OCI-LY3 (cell line): Measurements from ENCODE around the gene MRPS31.
"Not testable (repeated sequence)": the region's sequence is repeated elsewhere in the genome, so short reads cannot be mapped to it uniquely, and the experiment has no call there.

Experiments
- H2AFZ ChIP-seq: fragments of 200-600, 300-600 bp; shearing (Covaris generic); 2 replicates; pipeline ENCODE4 v1.6.0; 2014; ENCODE audit warnings: antibody characterized with exemption, low read depth, low read length
- H3K27ac ChIP-seq: fragments of 200-600, 300-600 bp; sonication (generic); 2 replicates; pipeline ENCODE4 v1.5.1; 2014; ENCODE audit warnings: mild to moderate bottlenecking, low read length, moderate library complexity, mixed read lengths
- H3K27me3 ChIP-seq: fragments of 200-600, 300-600 bp; sonication (generic); 2 replicates; pipeline ENCODE4 v1.6.1; 2014; ENCODE audit warnings: low read depth, low read length, mixed read lengths
- H3K36me3 ChIP-seq: fragments of 200-600, 300-600 bp; sonication (generic); replicated peaks from 2 replicates; pipeline ENCODE3; 2014; ENCODE audit warnings: low read depth, low read length, mixed read lengths
- H3K4me1 ChIP-seq: fragments of 300-600, 200-600 bp; sonication (generic); 2 replicates; pipeline ENCODE4 v1.6.1; 2014; ENCODE audit warnings: low read length, mixed read lengths
- H3K4me2 ChIP-seq: fragments of 200-600, 300-600 bp; sonication (generic); 2 replicates; pipeline ENCODE4 v1.6.1; 2014; ENCODE audit warnings: low read length, mixed read lengths
- H3K4me3 ChIP-seq: fragments of 300-600, 200-600 bp; sonication (generic); 2 replicates; pipeline ENCODE4 v1.5.1; 2014; ENCODE audit warnings: antibody characterized with exemption, mild to moderate bottlenecking, low read length, moderate library complexity
- H3K79me2 ChIP-seq: fragments of 300-600, 200-600 bp; shearing (Covaris generic); 2 replicates; pipeline ENCODE4 v1.6.1; 2014; ENCODE audit warnings: mild to moderate bottlenecking, low read length, mixed read lengths
- H3K9ac ChIP-seq: fragments of 300-600, 200-600 bp; shearing (Covaris generic); 2 replicates; pipeline ENCODE4 v1.6.0; 2014; ENCODE audit warnings: mild to moderate bottlenecking, low read length, moderate library complexity
- H3K9me3 ChIP-seq: fragments of 200-600, 300-600 bp; shearing (Covaris generic); 2 replicates; pipeline ENCODE4 v1.6.1; 2014; ENCODE audit warnings: low read length, mixed read lengths; ENCODE audit not compliant: insufficient read depth
- H4K20me1 ChIP-seq: fragments of 200-600, 300-600 bp; sonication (generic); 2 replicates; pipeline ENCODE4 v1.6.1; 2016; ENCODE audit warnings: low read length, mixed read lengths; ENCODE audit not compliant: insufficient read depth
- EZH2phosphoT487 ChIP-seq: fragments of 200-600 bp; shearing (Covaris generic); IDR thresholded peaks from 2 replicates; pipeline ENCODE4 v1.6.1; 2018; ENCODE audit warnings: antibody characterized with exemption, mixed run types, low read depth
- TF ChIP-seq, protein P1 (sequence below): fragments of 200-600, 300-600 bp; sonication (generic); IDR thresholded peaks from 2 replicates; pipeline ENCODE4 v1.5.1; 2014; ENCODE audit warnings: antibody characterized with exemption, low read length, low read depth

MRPS31 gene

DNA sequence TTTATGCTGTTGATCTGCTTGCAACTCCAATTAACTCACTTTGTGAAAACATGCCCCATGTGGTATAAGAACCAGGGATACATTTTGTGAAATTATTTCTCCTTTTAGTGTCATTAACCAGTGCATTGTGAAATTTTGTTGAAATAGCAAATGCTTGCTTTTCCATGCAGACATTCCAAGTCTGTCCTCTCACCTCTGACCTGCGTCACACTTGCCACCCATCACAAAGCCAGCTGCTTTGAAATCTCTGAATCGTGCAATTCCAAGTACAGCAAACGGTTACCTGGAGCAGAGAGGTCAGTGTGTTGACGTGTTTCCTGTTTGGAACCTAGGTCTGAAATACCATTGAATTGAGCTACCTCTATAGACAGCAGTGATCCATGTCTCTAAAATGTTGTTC is 13.6 kb upstream of the MRPS31 start:
- Histone ChIP-seq H3K9ac (no peak overlapping the region), H3K4me3 (no peak overlapping the region), H3K27ac (no peak overlapping the region), H2AFZ (no peak overlapping the region), H3K79me2 (peaks cover 3% of the 10 kb centered on the region; the same call in 1 of the 2 replicates), H4K20me1 (no peaks in the 10 kb centered on the region), H3K9me3 (no peaks in the 10 kb centered on the region), H3K36me3 (no peaks in the 10 kb centered on the region), H3K4me1 (peaks cover 8% of the 10 kb centered on the region), H3K27me3 (no peaks in the 10 kb centered on the region), H3K4me2 (no peak overlapping the region)
- TF ChIP-seq, protein P1, sequence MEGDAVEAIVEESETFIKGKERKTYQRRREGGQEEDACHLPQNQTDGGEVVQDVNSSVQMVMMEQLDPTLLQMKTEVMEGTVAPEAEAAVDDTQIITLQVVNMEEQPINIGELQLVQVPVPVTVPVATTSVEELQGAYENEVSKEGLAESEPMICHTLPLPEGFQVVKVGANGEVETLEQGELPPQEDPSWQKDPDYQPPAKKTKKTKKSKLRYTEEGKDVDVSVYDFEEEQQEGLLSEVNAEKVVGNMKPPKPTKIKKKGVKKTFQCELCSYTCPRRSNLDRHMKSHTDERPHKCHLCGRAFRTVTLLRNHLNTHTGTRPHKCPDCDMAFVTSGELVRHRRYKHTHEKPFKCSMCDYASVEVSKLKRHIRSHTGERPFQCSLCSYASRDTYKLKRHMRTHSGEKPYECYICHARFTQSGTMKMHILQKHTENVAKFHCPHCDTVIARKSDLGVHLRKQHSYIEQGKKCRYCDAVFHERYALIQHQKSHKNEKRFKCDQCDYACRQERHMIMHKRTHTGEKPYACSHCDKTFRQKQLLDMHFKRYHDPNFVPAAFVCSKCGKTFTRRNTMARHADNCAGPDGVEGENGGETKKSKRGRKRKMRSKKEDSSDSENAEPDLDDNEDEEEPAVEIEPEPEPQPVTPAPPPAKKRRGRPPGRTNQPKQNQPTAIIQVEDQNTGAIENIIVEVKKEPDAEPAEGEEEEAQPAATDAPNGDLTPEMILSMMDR, result no peak

DNA sequence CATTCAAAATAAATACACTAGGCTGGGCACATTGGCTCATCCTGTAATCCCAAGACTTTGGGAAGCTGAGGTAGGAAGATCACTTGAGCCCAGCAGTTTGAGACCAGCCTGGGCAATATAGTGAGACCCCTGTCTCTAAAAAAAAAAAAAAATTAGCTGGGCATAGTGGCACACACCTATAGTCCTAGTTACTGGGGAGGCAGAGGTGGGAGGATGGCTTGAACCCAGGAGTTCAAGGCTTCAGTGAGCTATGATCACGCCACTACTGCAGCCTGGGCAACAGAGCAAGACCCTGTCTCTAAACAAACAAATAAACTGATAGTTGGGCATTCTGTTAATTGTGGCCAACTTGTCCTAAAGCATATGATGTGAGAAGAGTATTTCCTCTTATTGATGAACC is 12.0 kb upstream of the MRPS31 start:
- not testable (repeated sequence) for H3K9ac ChIP-seq, H3K9me3 ChIP-seq, H2AFZ ChIP-seq

GRCh38 chr13:40781717-40782116 is 10.7 kb upstream of the MRPS31 start:
- peak overlapping the region; percentile 6; the same call in 1 of the 2 replicates for H3K4me2 ChIP-seq
- no peaks in the 10 kb centered on the region for H4K20me1 ChIP-seq
- no peaks in the 10 kb centered on the region for H3K36me3 ChIP-seq
- no peak for TF ChIP-seq EZH2phosphoT487
- TF ChIP-seq, protein P1, result no peak
- H3K27ac ChIP-seq, result no peak overlapping the region
- no peaks in the 10 kb centered on the region for H3K9me3 ChIP-seq
- no peak overlapping the region for H3K4me3 ChIP-seq
- no peak overlapping the region for H2AFZ ChIP-seq
- peaks cover 16% of the 10 kb centered on the region for H3K4me1 ChIP-seq
- H3K9ac ChIP-seq, result no peak overlapping the region
- no peaks in the 10 kb centered on the region for H3K27me3 ChIP-seq
- no peaks in the 10 kb centered on the region for H3K79me2 ChIP-seq

More for the DNA sequence above, 12.0 kb upstream of the MRPS31 start:
- H3K27ac ChIP-seq, H4K20me1 ChIP-seq, H3K79me2 ChIP-seq, H3K4me1 ChIP-seq, H3K27me3 ChIP-seq, H3K36me3 ChIP-seq, H3K4me2 ChIP-seq, H3K4me3 ChIP-seq: not testable (repeated sequence)

DNA sequence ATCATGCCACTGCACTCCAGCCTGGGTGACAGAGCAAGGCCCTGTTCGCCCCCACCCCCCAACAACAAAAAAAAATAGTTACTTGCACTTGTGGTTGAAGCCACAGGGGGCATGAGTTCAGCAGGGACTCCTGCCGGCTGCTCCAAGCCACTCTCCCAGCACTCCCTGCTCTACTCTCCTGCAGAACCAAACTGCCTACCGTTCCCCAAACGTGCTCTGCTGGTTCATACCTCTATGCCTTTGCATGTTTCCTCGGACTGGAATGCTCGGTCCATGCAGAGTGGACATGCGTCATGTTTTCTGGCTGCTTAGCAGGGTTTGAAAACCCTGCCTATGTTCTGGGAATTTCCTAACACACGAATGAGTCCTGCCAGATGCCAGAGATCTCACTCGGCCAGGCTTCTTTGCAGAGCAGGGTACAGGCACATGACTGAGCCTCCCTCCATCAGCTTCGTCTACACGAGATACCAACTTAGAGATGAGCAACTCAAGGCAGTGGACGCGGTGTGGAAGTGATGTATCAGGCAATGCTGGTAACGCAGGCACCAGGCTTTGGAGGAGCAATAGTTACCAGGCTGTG is 9.9 kb upstream of the MRPS31 start:
- Histone ChIP-seq H3K9ac (no peak overlapping the region), H3K36me3 (no peaks in the 10 kb centered on the region), H3K79me2 (no peaks in the 10 kb centered on the region), H4K20me1 (no peaks in the 10 kb centered on the region), H3K27me3 (no peaks in the 10 kb centered on the region), H2AFZ (no peak overlapping the region), H3K27ac (no peak overlapping the region), H3K9me3 (no peaks in the 10 kb centered on the region), H3K4me3 (no peak overlapping the region), H3K4me1 (peaks cover 24% of the 10 kb centered on the region), H3K4me2 (no peak overlapping the region)
- TF ChIP-seq, protein P1, result no peak
- no peak for TF ChIP-seq EZH2phosphoT487

DNA sequence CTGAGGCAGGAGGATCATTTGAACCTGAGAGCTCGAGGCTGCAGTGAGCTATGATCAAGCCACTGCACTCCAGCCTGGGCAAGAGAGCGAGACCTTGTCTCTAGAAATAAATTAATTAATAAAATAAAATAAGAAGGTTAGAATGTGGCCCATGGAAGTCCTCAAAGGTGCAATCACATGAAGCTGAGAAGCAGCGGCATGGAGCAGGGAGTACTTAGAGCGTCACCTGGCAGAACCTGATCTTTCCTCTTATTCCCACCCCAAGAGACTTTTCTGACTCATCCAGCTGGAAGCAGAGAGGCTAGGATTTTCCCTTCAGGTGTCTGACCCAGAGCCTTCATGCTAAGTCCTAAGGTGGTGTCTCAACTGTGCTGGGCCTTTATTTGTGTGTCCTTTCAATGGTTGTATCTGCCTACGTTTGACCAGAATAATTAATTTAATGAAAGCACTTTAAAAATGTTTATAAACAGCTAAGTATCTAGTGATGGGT is 8.9 kb upstream of the MRPS31 start:
- no peak overlapping the region for H2AFZ ChIP-seq
- peaks cover 25% of the 10 kb centered on the region for H3K4me1 ChIP-seq
- no peak overlapping the region for H3K9ac ChIP-seq
- TF ChIP-seq, protein P1, result no peak
- no peak for TF ChIP-seq EZH2phosphoT487
- no peak overlapping the region for H3K27ac ChIP-seq
- no peak overlapping the region for H3K4me2 ChIP-seq
- no peaks in the 10 kb centered on the region for H3K27me3 ChIP-seq
- no peaks in the 10 kb centered on the region for H3K79me2 ChIP-seq
- H3K4me3 ChIP-seq, result no peak overlapping the region
- no peaks in the 10 kb centered on the region for H3K36me3 ChIP-seq
- H3K9me3 ChIP-seq, result no peaks in the 10 kb centered on the region
- H4K20me1 ChIP-seq, result no peaks in the 10 kb centered on the region
